SK-N-SH (cell line): Measurements from ENCODE around the gene CETN3. TPM values are rescaled to one million over a fixed set of nuclear protein-coding genes. Genes with fewer than 3 reads are reported as not detected.
A peak's percentile ranks its signal among the peaks of the same experiment; 100 is the strongest.

ENCODE experiments used
- CTCF ChIA-PET: fragments of 300-600, 350-600 bp; formaldehyde crosslinking; extraction: SDS; loops from one replicate; lab custom pipeline; 2021; lab: Yijun Ruan, JAX
- POLR2A ChIA-PET: fragments of 350-600 bp; sonication (Branson Sonifier 250); formaldehyde crosslinking; extraction: SDS; loops from one replicate; lab custom pipeline; 2020; ENCODE audit warnings: antibody characterized with exemption, inconsistent platforms; lab: Yijun Ruan, JAX
- DNase-seq: peaks from one replicate; pipeline ENCODE4 v3.0.0; 2012
- H2AFZ ChIP-seq: fragments of 200-600 bp; sonication (generic); 2 replicates; pipeline ENCODE4 v1.8.1; 2016; ENCODE audit warnings: antibody characterized with exemption, mild to moderate bottlenecking, low read depth
- H3F3A ChIP-seq: fragments of 200-600 bp; sonication (generic); replicated peaks from 2 replicates; pipeline ENCODE3; 2016; ENCODE audit warnings: antibody characterized with exemption, mild to moderate bottlenecking; ENCODE audit not compliant: insufficient read depth
- H3K27ac ChIP-seq, 2 experiments: fragments of 200-500 bp in 1 of 2; fragments of 200-600 bp in 1 of 2; sonication (Bioruptor generic) in 1 of 2; sonication (generic), shearing (Covaris generic) in 1 of 2; 2 replicates each; pipeline versions ENCODE4 v1.5.1 to v1.6.1; 2014 to 2016; ENCODE audit warnings: low read depth in 2 of 2, inconsistent platforms in 1 of 2, low read length in 1 of 2, mild to moderate bottlenecking in 1 of 2, mixed read lengths in 1 of 2
- H3K27me3 ChIP-seq: fragments of 200-600 bp; sonication (generic), shearing (Covaris generic); 2 replicates; pipeline ENCODE4 v1.6.1; 2016; ENCODE audit warnings: mixed run types; ENCODE audit not compliant: insufficient read depth
- H3K36me3 ChIP-seq, 2 experiments: fragments of 200-500 bp in 1 of 2; fragments of 200-600 bp in 1 of 2; sonication (Bioruptor generic) in 1 of 2; sonication (generic) in 1 of 2; replicated peaks in 1 of 2; 2 replicates each; pipeline versions ENCODE3 to v1.5.1; 2014 to 2016; ENCODE audit warnings: low read length in 1 of 2, mild to moderate bottlenecking in 1 of 2; ENCODE audit not compliant: insufficient read depth in 2 of 2, control insufficient read depth in 1 of 2
- H3K4me1 ChIP-seq, 2 experiments: fragments of 200-500 bp in 1 of 2; fragments of 200-600 bp in 1 of 2; sonication (Bioruptor generic) in 1 of 2; sonication (generic), shearing (Covaris generic) in 1 of 2; 2 replicates each; pipeline versions ENCODE4 v1.5.1 to v1.6.1; 2014 to 2016; ENCODE audit warnings: low read depth in 1 of 2, low read length in 1 of 2, mixed run types in 1 of 2; ENCODE audit not compliant: insufficient read depth in 2 of 2, control insufficient read depth in 1 of 2
- H3K4me2 ChIP-seq: fragments of 200-600 bp; sonication (generic), shearing (Covaris generic); 2 replicates; pipeline ENCODE4 v1.6.1; 2017; ENCODE audit warnings: mixed run types
- H3K4me3 ChIP-seq, 2 experiments: fragments of 200-500 bp in 1 of 2; fragments of 200-600 bp in 1 of 2; sonication (Bioruptor generic) in 1 of 2; sonication (generic), shearing (Covaris generic) in 1 of 2; 2 replicates each; pipeline versions ENCODE4 v1.5.1 to v1.8.1; 2014 to 2016; ENCODE audit warnings: low read depth in 2 of 2, inconsistent platforms in 1 of 2, low read length in 1 of 2, mild to moderate bottlenecking in 1 of 2, mixed read lengths in 1 of 2, moderate library complexity in 1 of 2
- H3K79me2 ChIP-seq: fragments of 200-600 bp; sonication (generic); 2 replicates; pipeline ENCODE4 v1.8.1; 2017; ENCODE audit warnings: mild to moderate bottlenecking; ENCODE audit not compliant: insufficient read depth
- H3K9ac ChIP-seq: fragments of 200-600 bp; sonication (generic); 2 replicates; pipeline ENCODE4 v1.6.1; 2017; ENCODE audit warnings: mixed run types
- H3K9me2 ChIP-seq: fragments of 200-600 bp; sonication (generic); 2 replicates; pipeline ENCODE4 v1.6.1; 2017; ENCODE audit warnings: mixed run types
- H3K9me3 ChIP-seq: fragments of 200-600 bp; sonication (generic); 2 replicates; pipeline ENCODE4 v1.6.1; 2017; ENCODE audit warnings: mixed run types, mild to moderate bottlenecking, moderate library complexity
- H4K20me1 ChIP-seq: fragments of 200-600 bp; sonication (generic); 2 replicates; pipeline ENCODE4 v1.6.1; 2017; ENCODE audit warnings: mild to moderate bottlenecking, mixed run types; ENCODE audit not compliant: insufficient read depth
- CHD2 ChIP-seq: fragments of 150-350 bp; IDR thresholded peaks from 2 replicates; pipeline ENCODE4 v1.6.1; 2018; ENCODE audit warnings: low read length; ENCODE audit not compliant: partially characterized antibody
- CTCF ChIP-seq: fragments of 200-600 bp; sonication (generic); IDR thresholded peaks from 2 replicates; pipeline ENCODE4 v1.6.1; 2017; ENCODE audit warnings: antibody characterized with exemption, mild to moderate bottlenecking, moderate library complexity
- EP300 ChIP-seq, 2 experiments: IDR thresholded peaks; 2 replicates each; pipeline versions ENCODE4 v1.4.0 to v1.6.1; 2012; ENCODE audit warnings: borderline replicate concordance in 1 of 2, low read depth in 1 of 2, low read length in 1 of 2
- EZH2phosphoT487 ChIP-seq: fragments of 200-600 bp; sonication (generic); IDR thresholded peaks from 2 replicates; pipeline ENCODE4 v1.6.1; 2017; ENCODE audit warnings: low read depth, mixed run types, mild to moderate bottlenecking, antibody characterized with exemption, moderate library complexity, borderline replicate concordance
- GABPA ChIP-seq: IDR thresholded peaks from 2 replicates; pipeline ENCODE4 v1.4.0; 2012; ENCODE audit warnings: low read depth, mild to moderate bottlenecking
- MAX ChIP-seq: IDR thresholded peaks from 2 replicates; pipeline ENCODE4 v1.4.0; 2012; ENCODE audit warnings: low read depth
- MXI1 ChIP-seq: IDR thresholded peaks from 2 replicates; pipeline ENCODE4 v1.6.1; 2012; ENCODE audit warnings: mild to moderate bottlenecking, low read depth, low read length, improper control_type of control experiment
- PBX3 ChIP-seq: IDR thresholded peaks from 2 replicates; pipeline ENCODE4; 2012
- RAD21 ChIP-seq: IDR thresholded peaks from 2 replicates; pipeline ENCODE4 v1.6.1; 2012; ENCODE audit warnings: mild to moderate bottlenecking, low read length
- RXRA ChIP-seq: IDR thresholded peaks from 2 replicates; pipeline ENCODE4 v1.4.0; 2012; ENCODE audit warnings: low read depth, mild to moderate bottlenecking, borderline replicate concordance
- SMC3 ChIP-seq: IDR thresholded peaks from 2 replicates; pipeline ENCODE4 v1.6.1; 2012; ENCODE audit warnings: low read depth, low read length, improper control_type of control experiment
- TAF1 ChIP-seq: IDR thresholded peaks from 2 replicates; pipeline ENCODE4 v1.6.1; 2012; ENCODE audit warnings: low read depth, mild to moderate bottlenecking, low read length, moderate library complexity, borderline replicate concordance
- TCF12 ChIP-seq: IDR thresholded peaks from 2 replicates; pipeline ENCODE4 v1.4.0; 2012
- USF1 ChIP-seq: IDR thresholded peaks from 2 replicates; pipeline ENCODE4 v1.4.0; 2012; ENCODE audit warnings: low read depth, borderline replicate concordance
- USF2 ChIP-seq: fragments of 150-350 bp; IDR thresholded peaks from 2 replicates; pipeline ENCODE4 v1.6.1; 2017; ENCODE audit warnings: antibody characterized with exemption, low read length, low read depth, borderline replicate concordance
- YY1 ChIP-seq: IDR thresholded peaks from 2 replicates; pipeline ENCODE4 v1.4.0; 2012; ENCODE audit warnings: low read depth, mild to moderate bottlenecking
- ZBTB33 ChIP-seq: IDR thresholded peaks from 2 replicates; pipeline ENCODE4 v1.4.0; 2012; ENCODE audit warnings: low read depth, borderline replicate concordance
- WGBS: methylation state at CpG from one replicate; pipeline ENCODE4 v1.1.6; 2017; ENCODE audit warnings: low lambda C conversion rate; 5-methylcytosine and 5-hydroxymethylcytosine counted together
- polyA plus RNA-seq, 3 experiments: library from polyadenylated mRNA; depleted of rRNA; stranded (reverse); fragments of >200 nt; gene quantifications; 2 replicates each; pipeline ENCODE4 v1.2.3, GENCODE V29; 2012

The CETN3 gene
- polyA plus RNA-seq, 1 of the 3 experiments (the other 2 are of a cell fraction): 3.6 TPM

GRCh38 chr5:90434116-90434714 lies 24.7 kb upstream of the CETN3 start:
- 78% methylated on average over 5 of the region's 5 CpGs for WGBS
- Histone ChIP-seq H3K9ac (no peak overlapping the region), H3K27ac (no peak overlapping the region), H3K9me2 (no peaks in the 10 kb centered on the region), H3K27me3 (no peaks in the 10 kb centered on the region), H2AFZ (no peak overlapping the region)
- DNase-seq: peak; percentile 25
- TF ChIP-seq ZBTB33: no peak
- TF ChIP-seq PBX3: no peak
- no peak for TF ChIP-seq MAX
- no peak for TF ChIP-seq RXRA
- TF ChIP-seq USF2: no peak
- no peak for TF ChIP-seq EZH2phosphoT487
- TF ChIP-seq MXI1: no peak
- no peak for TF ChIP-seq EP300 (IDR thresholded peaks at IDR 0.05; ENCODE audit: borderline replicate concordance in 1 of 2, low read depth in 1 of 2, low read length in 1 of 2)
- peak; percentile 43 for TF ChIP-seq SMC3
- no peak for TF ChIP-seq TCF12
- TF ChIP-seq TAF1: no peak
- no peak for TF ChIP-seq GABPA
- no peak for TF ChIP-seq CHD2
- TF ChIP-seq YY1: no peak
- peak; percentile 71 for TF ChIP-seq CTCF
- peak; percentile 82 for TF ChIP-seq RAD21
- no peak for TF ChIP-seq USF1
- TF ChIP-seq, all 33 proteins: peak for 3
- ChIA-PET POLR2A (no interaction called here), CTCF (interaction anchor here (0.6 to 2.0 kb wide), 17 partner anchors 8 to 1744 kb away, joined by 3 to 21 read pairs (median 4); partner anchors contain the start of gene CETN3)
- no peak overlapping the region for H3K4me3 ChIP-seq
- peaks cover 0 to 10% of the 10 kb centered on the region in 2 experiments; a peak in 2 of 4 replicates for H3K4me1 ChIP-seq
- no peak overlapping the region for H3K4me2 ChIP-seq
- no peaks in the 10 kb centered on the region for H4K20me1 ChIP-seq
- H3K9me3 ChIP-seq: no peaks in the 10 kb centered on the region
- no peaks in the 10 kb centered on the region for H3K36me3 ChIP-seq
- no peaks in the 10 kb centered on the region for H3K79me2 ChIP-seq
- H3F3A ChIP-seq: no peaks in the 10 kb centered on the region
